Naive B cell (primary cell): ENCODE results near the gene NQO2. TPM values are rescaled to one million over a fixed set of nuclear protein-coding genes. Genes with fewer than 3 reads are reported as not detected.
A peak's percentile ranks its signal among the peaks of the same experiment; 100 is the strongest.
"Not testable (repeated sequence)": the region's sequence is repeated elsewhere in the genome, so short reads cannot be mapped to it uniquely, and the experiment has no call there.

ENCODE experiments used
- ATAC-seq, 2 donors: fragments of 150-1000 bp; cut with Tn5 transposase; 2 replicates each; pipeline ENCODE4 v1.10.0; 2021; ENCODE audit warnings: low read depth in 2 of 2, mild to moderate bottlenecking in 2 of 2, moderate library complexity in 2 of 2
- DNase-seq: peaks from one replicate; pipeline ENCODE4 v3.0.0; 2022
- H3K27ac Mint-ChIP-seq, 6 donors: one replicate each; pipeline ENCODE4 v1.8.0; 2020 to 2022; ENCODE audit warnings: mild to moderate bottlenecking in 6 of 6, mixed read lengths in 6 of 6, moderate library complexity in 5 of 6, inconsistent platforms in 2 of 6
- H3K27me3 Mint-ChIP-seq, 3 donors: one replicate each; pipeline ENCODE4 v1.8.0; 2021 to 2022; ENCODE audit warnings: mixed read lengths in 3 of 3, mild to moderate bottlenecking in 1 of 3
- H3K36me3 Mint-ChIP-seq, 2 donors: one replicate each; pipeline ENCODE4 v1.8.0; 2020 to 2022; ENCODE audit warnings: mixed read lengths in 2 of 2, inconsistent platforms in 1 of 2, mild to moderate bottlenecking in 1 of 2
- H3K4me1 Mint-ChIP-seq, 3 donors: one replicate each; pipeline ENCODE4 v1.8.0; 2020 to 2022; ENCODE audit warnings: mixed read lengths in 3 of 3, inconsistent platforms in 1 of 3, mild to moderate bottlenecking in 1 of 3, moderate library complexity in 1 of 3
- H3K4me3 Mint-ChIP-seq, 8 donors: one replicate each; pipeline ENCODE4 v1.8.0; 2020 to 2022; ENCODE audit warnings: mild to moderate bottlenecking in 8 of 8, mixed read lengths in 8 of 8, moderate library complexity in 8 of 8, inconsistent platforms in 2 of 8
- H3K9me3 Mint-ChIP-seq, 7 donors: one replicate each; pipeline ENCODE4 v1.8.0; 2020 to 2022; ENCODE audit warnings: mixed read lengths in 7 of 7, mild to moderate bottlenecking in 5 of 7, inconsistent platforms in 2 of 7, moderate library complexity in 1 of 7
- polyA plus RNA-seq, 6 donors: library from polyadenylated mRNA; unstranded; fragments of 300-500 nt; fragmentation: Illumina TruSeq; gene quantifications; one replicate each; pipeline ENCODE4 v1.2.3, GENCODE V29; 2021; ENCODE audit warnings: low read depth in 6 of 6

NQO2 gene
- polyA plus RNA-seq, 6 donors from 2014 or later: 8.0 to 23.2 (median 14.3) TPM

DNA sequence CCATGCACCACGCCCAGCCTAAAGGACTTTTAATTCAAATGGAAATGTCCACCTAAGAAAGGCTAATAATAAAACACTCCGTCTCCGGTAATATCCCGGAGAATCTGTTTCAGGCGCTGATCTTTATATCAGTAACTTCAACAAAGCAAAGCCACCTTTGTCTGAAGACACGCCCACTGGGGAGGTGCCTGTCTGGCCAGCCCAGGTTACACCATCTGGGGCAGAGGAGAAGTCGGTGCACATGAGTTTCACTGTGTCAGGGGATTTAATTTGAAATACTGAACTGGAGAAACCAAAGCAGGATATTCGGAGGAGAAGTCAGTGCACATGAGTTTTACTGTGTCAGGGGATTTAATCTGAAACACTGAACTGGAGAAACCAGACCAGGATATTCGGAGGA is 37.7 kb upstream of the NQO2 start:
- ATAC-seq (peak in 1 of 2 donors; percentile 48), DNase-seq (no peak)
- Mint-ChIP-seq H3K4me3 (no peak overlapping the region), H3K9me3 (no peaks in the 10 kb centered on the region), H3K27ac (peak overlapping the region in 2 of 6 donors; percentile 63 to 76), H3K4me1 (peaks cover 15 to 39% (median 26%) of the 10 kb centered on the region in 3 donors), H3K27me3 (no peaks in the 10 kb centered on the region), H3K36me3 (no peaks in the 10 kb centered on the region)

DNA sequence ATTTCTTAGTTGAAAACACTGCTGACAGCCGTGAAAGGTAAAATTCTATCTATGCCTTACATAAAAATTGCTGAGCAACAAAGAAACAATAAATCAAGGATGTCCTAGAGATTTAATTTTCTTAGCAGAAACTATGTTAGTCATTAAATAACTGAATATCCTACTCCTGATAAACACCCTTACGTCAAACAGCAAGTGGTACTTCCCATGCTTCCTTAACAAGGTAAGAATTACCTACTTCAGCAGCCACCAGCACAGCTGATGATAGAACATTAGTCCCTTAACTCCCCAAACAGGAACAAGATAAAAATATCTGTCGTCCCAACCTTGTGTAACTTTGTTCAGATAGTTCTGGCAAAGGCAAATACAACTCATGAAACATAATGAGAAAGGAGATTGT is 37.1 kb upstream of the NQO2 start:
- Mint-ChIP-seq H3K27me3 (no peaks in the 10 kb centered on the region), H3K9me3 (no peaks in the 10 kb centered on the region), H3K4me1 (peaks cover 21 to 41% (median 25%) of the 10 kb centered on the region in 3 donors), H3K27ac (peak overlapping the region in 1 of 6 donors; percentile 20), H3K36me3 (no peaks in the 10 kb centered on the region), H3K4me3 (no peak overlapping the region)
- no peak for DNase-seq
- ATAC-seq: no peak

DNA sequence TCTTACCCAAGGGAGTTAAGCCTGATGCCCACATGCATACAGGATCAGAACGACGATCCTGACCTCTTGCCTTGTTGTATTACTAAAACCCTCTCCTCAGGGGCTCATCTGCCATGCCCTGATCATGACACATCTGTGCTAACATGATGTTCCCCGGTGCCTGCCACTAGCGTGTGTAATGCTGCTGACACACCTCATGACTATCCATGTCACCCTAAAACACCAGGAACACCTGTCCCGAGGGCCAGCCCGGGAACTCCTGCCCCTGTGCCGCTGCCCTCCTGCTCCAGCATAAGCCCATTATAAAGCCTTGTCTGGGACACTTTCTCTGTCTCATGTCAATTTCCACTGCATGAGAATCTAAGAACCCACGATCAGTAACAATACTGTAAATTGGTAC is 35.9 kb upstream of the NQO2 start:
- H3K9me3 Mint-ChIP-seq: no peaks in the 10 kb centered on the region
- DNase-seq (no peak), ATAC-seq (no peak)
- no peak overlapping the region for H3K4me3 Mint-ChIP-seq
- no peaks in the 10 kb centered on the region for H3K27me3 Mint-ChIP-seq
- no peaks in the 10 kb centered on the region for H3K36me3 Mint-ChIP-seq
- H3K4me1 Mint-ChIP-seq: peaks cover 15 to 42% (median 20%) of the 10 kb centered on the region in 3 donors
- no peak overlapping the region for H3K27ac Mint-ChIP-seq

DNA sequence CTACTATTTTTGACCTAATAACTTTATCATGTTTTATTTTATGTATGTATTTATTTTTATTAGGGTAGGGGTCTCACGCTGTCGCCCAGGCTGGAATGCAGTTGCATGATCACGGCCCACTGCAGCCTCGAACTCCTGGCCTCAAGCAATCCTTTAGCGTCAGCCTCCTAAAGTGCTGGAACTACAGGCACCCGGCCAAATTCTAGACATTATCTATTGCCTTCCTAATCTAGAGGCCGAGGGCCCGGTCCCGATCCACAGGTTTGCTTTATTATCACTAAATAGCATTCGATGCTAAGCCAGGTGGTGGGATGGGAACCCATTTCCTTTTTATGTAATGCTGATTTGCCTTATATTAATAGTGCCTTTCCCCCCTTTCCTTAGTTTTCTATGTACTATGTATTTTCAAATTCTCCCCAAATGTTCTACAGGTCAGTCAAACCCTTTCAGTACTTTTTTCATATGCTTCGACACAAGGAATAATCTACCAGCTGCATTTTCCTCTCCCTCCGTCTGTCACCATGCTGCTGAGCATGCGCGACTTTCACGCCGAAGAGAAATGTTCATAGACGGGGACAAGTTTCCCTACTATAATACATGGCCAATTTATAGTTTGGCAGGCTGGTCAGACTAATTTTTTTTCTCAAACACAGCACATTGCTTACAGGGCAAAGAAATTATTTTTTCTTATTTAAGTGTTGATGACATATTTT is 34.7 kb upstream of the NQO2 start:
- no peaks in the 10 kb centered on the region for H3K36me3 Mint-ChIP-seq
- ATAC-seq (no peak), DNase-seq (no peak)
- peaks cover 14 to 39% (median 20%) of the 10 kb centered on the region in 3 donors for H3K4me1 Mint-ChIP-seq
- H3K27ac Mint-ChIP-seq: peak overlapping the region in 1 of 6 donors; percentile 36
- H3K9me3 Mint-ChIP-seq: no peaks in the 10 kb centered on the region
- H3K27me3 Mint-ChIP-seq: no peaks in the 10 kb centered on the region
- H3K4me3 Mint-ChIP-seq: no peak overlapping the region

DNA sequence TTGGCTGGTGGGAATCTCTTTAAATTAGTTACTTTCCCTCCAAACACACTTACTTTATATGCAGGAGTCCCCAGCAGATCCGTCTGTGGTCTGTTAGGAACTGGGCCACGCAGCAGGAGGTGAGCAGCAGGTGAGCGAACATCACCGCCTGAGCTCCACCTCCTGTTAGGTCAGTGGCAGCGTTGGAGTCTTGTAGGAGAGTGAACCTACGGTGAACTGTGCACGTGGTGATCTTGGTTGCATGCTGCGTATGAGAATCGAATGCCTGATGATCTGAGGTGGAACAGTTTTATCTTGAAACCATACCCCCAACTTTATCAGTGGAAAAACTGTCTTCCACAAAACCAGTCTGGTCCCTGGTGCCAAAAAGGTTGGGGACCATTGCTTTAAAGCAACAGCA is 33.3 kb upstream of the NQO2 start:
- no peak for ATAC-seq
- Mint-ChIP-seq H3K36me3 (no peaks in the 10 kb centered on the region), H3K27me3 (no peaks in the 10 kb centered on the region), H3K9me3 (no peaks in the 10 kb centered on the region), H3K27ac (peak overlapping the region in 3 of 6 donors; percentile 13 to 44 (median 44)), H3K4me1 (peaks cover 15 to 47% (median 21%) of the 10 kb centered on the region in 3 donors), H3K4me3 (no peak overlapping the region)
- no peak for DNase-seq

DNA sequence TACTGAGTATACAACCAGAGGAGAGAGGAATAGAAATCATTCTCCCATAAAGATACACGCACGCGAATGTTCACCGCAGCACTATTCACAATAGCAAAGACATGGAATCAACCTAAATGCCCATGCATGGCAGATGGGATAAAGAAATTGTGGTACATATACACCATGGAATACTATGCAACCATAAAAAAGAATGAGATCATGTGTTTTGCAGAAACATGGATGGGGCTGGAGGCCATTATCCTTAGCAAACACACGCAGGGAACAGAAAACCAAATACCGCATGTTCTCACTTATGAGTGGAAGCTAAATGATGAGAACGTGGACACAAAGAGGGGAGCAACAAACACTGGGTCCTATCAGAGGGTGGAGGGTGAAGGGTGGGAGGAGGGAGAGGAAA is 31.8 kb upstream of the NQO2 start:
- H3K27me3 Mint-ChIP-seq: peaks cover 0 to 4% (median 0%) of the 10 kb centered on the region in 3 donors
- H3K9me3 Mint-ChIP-seq: no peaks in the 10 kb centered on the region
- DNase-seq (no peak), ATAC-seq (no peak)
- peak overlapping the region in 2 of 8 donors; percentile 45 to 57 for H3K4me3 Mint-ChIP-seq
- H3K36me3 Mint-ChIP-seq: no peaks in the 10 kb centered on the region
- no peak overlapping the region for H3K27ac Mint-ChIP-seq
- peaks cover 8 to 52% (median 22%) of the 10 kb centered on the region in 3 donors for H3K4me1 Mint-ChIP-seq

DNA sequence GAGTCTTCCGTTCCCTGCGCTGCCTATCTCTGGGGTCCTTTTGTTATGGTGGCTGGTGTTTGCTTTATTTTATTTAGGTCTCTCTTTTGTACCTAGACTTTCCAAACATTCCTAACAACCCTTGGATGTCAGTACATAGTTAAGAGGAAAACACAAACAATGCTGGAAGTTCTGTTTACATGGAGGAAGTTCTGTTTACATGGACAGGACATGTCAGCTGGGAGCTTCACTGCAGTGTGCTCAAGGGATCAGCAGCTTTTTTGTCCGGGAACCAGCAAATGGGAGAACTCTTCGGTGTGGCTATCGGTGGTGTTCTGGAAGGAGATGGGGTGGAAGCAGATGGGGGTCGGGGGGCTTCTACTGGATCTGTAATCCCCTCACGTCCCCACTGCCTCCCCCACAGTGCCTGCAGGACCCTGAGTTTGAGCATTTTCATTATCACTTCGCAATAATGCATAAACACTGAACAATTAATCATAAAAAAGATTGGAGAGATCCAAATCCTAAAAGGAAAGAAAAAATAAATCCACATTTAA is 31.0 kb upstream of the NQO2 start:
- Mint-ChIP-seq H3K4me1 (peaks cover 8 to 48% (median 22%) of the 10 kb centered on the region in 3 donors), H3K27me3 (peaks cover 0 to 5% (median 4%) of the 10 kb centered on the region in 3 donors), H3K4me3 (peak overlapping the region in 4 of 8 donors; percentile 12 to 91 (median 40))

DNA sequence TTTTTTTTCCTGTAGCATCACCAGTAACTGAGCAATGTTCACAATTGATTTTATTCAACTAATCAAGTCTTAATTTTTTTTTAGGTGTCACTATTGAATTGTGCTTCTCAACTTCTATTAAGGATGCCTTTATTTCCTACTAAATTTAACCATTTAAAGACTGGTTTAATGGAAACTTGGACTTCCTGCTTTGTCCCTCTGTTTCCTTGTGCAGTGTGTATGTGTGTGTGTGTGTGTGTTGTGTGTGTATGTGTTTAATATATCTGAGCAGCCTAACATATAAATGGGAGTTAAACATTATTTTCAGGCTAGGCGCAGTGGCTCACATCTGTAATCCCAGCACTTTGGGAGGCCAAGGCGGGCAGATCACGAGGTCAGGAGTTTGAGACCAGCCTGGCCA is 30.1 kb upstream of the NQO2 start:
- Mint-ChIP-seq H3K27ac (peak overlapping the region in 4 of 6 donors; percentile 42 to 88 (median 77)), H3K27me3 (peaks cover 0 to 5% (median 4%) of the 10 kb centered on the region in 3 donors), H3K4me3 (peak overlapping the region in 5 of 8 donors; percentile 41 to 91 (median 73)), H3K4me1 (peaks cover 8 to 47% (median 22%) of the 10 kb centered on the region in 3 donors), H3K9me3 (no peaks in the 10 kb centered on the region), H3K36me3 (no peaks in the 10 kb centered on the region)
- no peak for ATAC-seq
- no peak for DNase-seq

More for the DNA sequence above, 31.0 kb upstream of the NQO2 start:
- DNase-seq: no peak
- no peaks in the 10 kb centered on the region for H3K36me3 Mint-ChIP-seq
- no peak for ATAC-seq
- peak overlapping the region in 3 of 6 donors; percentile 18 to 66 (median 48) for H3K27ac Mint-ChIP-seq
- no peaks in the 10 kb centered on the region for H3K9me3 Mint-ChIP-seq

DNA sequence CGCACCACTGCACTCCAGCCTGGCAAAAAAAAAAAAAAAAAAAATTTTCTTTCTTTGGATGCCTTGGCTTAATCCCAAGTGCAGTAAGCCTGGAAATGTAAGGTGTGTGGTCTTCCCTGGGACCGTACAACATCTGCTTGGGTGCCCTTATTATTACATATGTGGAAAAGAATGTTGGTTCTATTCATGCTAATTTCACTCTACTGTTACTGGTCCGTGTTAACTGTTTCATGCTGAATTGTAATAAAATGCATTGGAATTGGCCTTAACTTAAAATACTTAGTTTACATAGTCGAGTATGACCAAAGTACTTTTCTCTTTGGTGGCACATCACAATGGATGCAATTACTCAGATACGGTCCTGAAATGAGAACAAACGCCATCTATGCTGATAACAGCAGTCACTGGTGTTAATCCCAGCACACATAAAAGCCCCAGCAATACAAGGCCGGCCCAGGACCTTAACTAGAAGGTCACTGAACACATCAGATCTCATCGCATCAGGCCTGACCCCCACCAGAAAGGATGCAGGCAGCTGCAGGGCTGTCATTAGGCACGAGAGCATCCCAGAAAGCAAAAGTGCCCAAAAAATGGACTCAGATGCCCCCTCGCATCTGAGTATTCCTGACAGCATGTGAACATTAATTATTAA is 29.5 kb upstream of the NQO2 start:
- peak overlapping the region; percentile 81 to 96 (median 92) for H3K4me3 Mint-ChIP-seq
- H3K4me1 Mint-ChIP-seq: peaks cover 8 to 47% (median 22%) of the 10 kb centered on the region in 3 donors
- H3K27me3 Mint-ChIP-seq: peaks cover 0 to 5% (median 4%) of the 10 kb centered on the region in 3 donors
- no peak for DNase-seq
- H3K36me3 Mint-ChIP-seq: no peaks in the 10 kb centered on the region
- peak overlapping the region; percentile 5 to 95 (median 78) for H3K27ac Mint-ChIP-seq
- no peaks in the 10 kb centered on the region for H3K9me3 Mint-ChIP-seq
- ATAC-seq: no peak

DNA sequence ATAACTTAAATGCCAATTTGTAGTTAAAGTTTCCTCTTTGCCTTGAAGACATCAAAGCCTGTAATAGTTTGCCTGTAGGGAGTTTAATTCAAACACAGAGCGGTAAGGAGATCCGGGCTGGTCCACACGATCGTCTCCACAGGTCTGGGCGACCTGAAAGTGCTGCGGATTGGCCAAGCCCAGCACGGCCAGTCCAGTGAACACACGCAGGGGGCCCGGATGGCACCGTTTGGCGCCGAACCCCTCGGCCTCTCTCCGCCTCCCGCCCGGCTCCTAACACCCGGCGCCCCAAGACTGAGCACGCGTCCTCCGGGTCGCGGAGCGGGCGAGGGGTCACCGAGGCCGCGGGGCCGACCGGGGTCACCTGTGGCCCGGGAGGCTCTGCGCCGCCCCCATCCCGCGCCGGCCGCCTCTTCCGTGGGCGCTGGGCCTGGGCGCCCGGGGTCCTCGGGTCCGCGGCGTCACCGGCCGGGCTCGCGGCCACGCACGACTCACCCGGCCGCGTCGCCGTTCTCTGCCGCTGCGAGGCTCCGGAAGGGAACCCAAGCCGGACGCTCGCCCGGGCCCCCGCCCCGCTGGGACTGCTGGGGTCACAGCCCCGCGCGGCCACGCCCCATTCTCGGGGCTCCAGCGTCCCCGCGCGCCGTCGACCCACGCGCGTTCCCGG is 28.8 kb upstream of the NQO2 start:
- Mint-ChIP-seq H3K4me1 (peaks cover 8 to 47% (median 22%) of the 10 kb centered on the region in 3 donors), H3K9me3 (no peaks in the 10 kb centered on the region), H3K36me3 (no peaks in the 10 kb centered on the region), H3K27me3 (peaks cover 0 to 5% (median 4%) of the 10 kb centered on the region in 3 donors), H3K27ac (peak overlapping the region; percentile 5 to 95 (median 90)), H3K4me3 (peak overlapping the region; percentile 81 to 96 (median 93))
- ATAC-seq (peak; percentile 63 to 64), DNase-seq (peak; percentile 43)

DNA sequence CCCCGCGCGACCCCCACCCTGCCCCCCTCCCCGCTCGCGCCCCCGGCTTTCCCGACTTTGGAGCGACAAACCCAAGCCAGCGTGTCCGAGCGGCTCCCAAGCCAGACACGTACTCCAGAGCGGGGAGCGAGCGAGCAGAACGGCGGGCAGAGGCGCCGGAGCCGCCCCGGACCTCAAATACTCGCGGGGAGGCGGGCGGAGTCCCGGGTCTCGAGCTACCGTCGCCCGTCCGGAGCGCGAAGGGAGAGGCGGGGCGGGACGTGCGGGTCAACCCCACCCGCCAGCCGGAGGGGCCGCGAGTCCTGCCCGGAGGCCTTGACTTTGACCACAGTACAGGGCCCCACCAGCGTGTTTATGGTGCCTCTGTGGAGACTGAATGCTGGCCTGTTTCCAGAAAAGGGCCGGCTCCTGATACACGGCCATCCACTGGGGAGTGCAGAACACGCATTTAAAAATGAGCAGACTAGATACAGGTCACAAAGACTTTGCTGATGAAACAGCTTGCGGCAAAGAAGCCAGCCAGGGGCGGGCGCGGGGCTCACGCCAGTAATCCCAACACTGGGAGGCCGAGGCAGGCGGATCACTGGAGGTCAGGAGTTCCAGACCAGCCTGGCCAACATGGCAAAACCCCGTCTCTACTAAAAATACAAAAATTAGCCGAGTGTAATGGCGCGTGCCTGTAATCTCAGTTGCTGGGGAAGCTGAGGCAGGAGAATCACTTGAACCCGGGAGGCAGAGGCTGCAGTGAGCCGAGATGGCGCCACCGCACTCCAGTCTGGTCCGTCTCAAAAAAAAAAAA is 28.1 kb upstream of the NQO2 start, which contains the start of gene SERPINB6:
Gene SERPINB6 (minus strand): TSS at position 148 of the 799 bp plus-strand sequence. CDS start 12,235 bp downstream, outside the sequence.
- DNase-seq (peak; percentile 43), ATAC-seq (peak; percentile 62)
- Mint-ChIP-seq H3K27ac (peak within 1 kb of the TSS; percentile 71 to 97 (median 94)), H3K36me3 (no peaks in the 10 kb centered on the region), H3K4me1 (peaks cover 8 to 47% (median 22%) of the 10 kb centered on the region in 3 donors), H3K9me3 (no peaks in the 10 kb centered on the region), H3K27me3 (peaks cover 3 to 5% (median 4%) of the 10 kb centered on the region in 3 donors), H3K4me3 (peak within 1 kb of the TSS; percentile 87 to 96 (median 93))

DNA sequence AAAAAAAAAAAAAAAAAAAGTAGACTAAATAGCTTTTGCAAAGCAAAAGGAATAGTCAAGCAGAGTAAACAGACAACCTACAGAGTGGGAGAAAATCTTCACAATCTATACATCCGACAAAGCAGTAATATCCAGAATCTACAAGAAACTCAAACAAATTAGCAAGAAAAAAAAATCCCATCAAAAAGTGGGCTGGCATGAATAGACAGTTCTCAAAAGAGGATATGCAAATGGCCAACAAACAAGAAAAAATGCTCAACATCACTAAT is 27.5 kb upstream of the NQO2 start:
- ATAC-seq, H3K27me3 Mint-ChIP-seq, H3K36me3 Mint-ChIP-seq, H3K9me3 Mint-ChIP-seq, DNase-seq: not testable (repeated sequence)
- peak overlapping the region in 5 of 6 donors; percentile 71 to 93 (median 86) for H3K27ac Mint-ChIP-seq
- peaks cover 8 to 43% (median 19%) of the 10 kb centered on the region in 3 donors for H3K4me1 Mint-ChIP-seq
- H3K4me3 Mint-ChIP-seq: peak overlapping the region; percentile 49 to 95 (median 90)
